NCI-H2196 (cell line): Measurements from ENCODE around the gene CYB561D2.

ENCODE experiments used
- DNase-seq: peaks from one replicate; lab custom pipeline; 2025; ENCODE audit not compliant: unreplicated experiment; lab: John Stamatoyannopoulos, UW

Gene CYB561D2

DNA sequence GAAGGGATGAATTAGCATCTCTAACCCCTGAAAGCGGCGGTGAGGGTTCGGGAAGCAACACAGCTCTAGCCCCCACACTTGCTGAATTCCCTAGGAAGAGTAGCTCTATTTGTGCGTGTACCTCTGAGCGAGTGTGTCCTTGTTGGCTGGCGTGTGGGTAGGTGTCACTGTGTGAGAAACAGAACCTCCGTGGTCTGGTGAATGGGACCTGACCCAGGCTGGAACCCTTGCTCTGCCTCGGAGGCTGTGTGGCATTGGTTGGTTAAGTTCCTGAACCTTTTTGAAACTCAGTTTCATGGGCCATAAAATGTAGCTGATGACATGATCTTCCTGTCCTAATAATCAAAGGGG, 9.1 kb downstream of the CYB561D2 start:
- DNase-seq = no peak

DNA sequence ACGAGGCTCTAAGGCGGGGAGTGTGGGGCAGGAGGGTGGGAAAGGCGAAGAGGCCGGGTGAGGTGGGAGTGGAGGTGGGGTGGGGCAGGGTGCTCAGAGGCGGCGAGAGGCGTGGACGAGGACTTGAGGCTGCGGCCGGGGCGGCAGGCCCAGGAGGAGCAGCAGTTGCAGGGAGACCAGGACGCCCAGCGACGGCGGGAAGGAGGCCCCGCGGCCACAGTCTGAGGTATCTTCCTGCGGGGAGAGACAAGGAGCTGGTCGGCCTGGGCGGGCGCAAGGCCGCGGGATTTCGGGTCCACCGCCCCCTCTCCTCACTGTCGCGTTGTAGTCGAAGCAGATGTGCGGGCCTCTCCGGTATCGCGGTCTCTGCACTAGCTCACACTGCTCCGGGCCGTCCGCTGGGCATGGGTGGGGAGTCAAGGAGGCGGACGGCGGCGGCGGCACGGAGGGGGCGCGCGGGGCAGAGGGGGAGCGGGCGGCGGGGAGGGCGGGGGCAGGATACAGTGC, 14.0 kb downstream of the CYB561D2 start:
- DNase-seq = no peak

DNA sequence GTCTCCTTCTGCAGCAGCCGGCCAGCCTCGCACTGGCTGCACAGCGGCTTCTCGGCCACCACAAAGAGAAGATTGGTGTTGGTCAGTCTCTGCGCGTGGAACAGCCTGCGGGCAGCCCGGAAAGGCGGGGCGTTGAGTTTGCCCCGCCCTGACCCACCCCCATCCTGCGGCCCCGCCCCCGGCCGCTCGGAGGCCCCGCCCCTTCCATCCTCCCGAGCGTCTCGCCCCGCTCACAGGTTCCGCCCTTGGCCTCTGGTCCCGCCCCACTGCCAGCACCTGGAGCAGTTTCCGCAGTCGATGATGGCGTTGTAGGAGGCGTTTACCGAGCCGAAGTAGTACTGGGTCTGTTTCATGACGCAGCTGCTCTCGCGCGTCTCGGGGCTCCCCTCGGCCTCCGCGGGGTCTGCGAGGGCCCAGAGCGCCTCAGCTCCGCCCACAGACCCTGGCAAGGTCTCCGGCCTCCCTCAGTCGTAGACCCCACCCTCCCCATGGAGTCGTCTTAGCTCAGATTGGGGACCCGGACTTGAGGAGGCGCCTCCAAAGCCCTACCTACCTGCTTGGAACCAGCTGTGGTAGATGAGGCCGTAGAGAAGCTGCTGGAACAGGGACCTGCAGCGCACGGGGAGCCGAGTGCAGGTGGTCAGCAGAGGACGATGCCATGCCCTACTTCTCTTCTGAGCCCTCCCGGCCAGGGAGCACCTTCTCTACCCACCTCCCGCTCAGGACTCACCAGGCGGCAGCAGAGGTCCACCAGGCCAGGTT, 14.6 kb downstream of the CYB561D2 start:
- DNase-seq = no peak

DNA sequence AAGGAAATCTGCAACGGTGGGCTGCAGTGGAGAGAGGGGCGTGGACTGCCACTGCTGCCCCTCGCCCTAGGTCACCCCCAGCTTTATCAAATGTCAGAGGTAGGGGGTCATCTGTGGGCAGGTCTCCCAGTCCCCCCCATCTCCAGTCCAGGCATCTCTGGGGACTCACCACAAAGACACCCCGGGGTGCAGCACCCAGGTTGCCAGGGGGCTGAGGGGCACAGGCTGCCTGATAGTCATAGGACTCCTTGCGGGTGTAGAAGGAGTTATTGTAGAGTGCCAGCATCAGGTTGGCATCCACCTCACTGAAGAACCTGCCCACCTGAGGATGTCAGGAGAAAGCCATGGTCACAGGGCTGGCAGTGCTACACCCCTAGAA, 15.2 kb downstream of the CYB561D2 start:
- no peak for DNase-seq

DNA sequence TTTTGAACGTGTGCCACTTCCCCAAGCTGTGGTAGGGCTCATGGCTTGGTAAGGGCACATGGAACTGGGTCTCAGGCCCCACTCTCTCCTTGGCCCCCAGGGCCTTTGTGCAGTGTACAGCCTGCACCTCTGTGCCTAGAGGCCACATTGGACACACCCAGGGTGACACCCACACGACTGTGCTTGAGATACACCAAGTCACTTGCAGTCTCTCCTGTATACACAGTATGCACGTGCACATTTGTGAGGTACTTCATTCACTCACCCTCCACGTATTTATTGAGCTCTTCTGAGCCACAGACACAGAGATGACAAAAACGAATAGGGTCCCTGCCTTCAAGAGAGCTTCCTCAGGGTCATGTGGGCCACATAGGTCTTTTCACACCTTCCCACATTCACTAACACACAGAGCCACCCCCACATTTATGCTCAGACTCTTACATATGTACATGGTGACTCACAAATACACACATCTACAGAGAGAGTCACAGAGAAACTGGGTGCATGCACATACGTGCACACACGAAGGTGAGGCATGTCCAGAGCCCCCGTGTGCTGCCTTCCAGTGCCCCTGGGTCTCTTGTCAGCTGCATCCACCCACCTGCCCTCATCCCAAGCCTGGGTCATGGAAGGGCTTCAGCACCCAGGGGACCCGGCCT, 18.5 kb downstream of the CYB561D2 start:
- DNase-seq = no peak

DNA sequence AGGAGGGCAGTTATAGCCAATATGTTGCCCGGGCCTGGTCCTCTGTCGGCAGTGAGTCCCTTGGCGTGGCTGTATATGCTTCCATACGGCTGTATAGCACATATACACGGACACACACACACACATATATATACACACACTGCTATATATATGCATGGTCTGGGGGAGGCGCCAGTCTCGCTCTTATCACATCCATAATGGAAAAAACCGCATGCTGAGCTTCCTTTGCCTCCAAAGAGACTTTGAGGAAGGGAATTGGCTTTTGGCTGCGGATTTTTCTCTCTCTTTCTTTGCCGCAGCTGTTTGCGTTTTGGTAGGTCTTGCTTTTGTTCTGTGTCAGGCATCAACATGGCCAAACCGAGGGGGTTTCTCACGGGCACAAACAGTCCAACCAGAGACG, 19.9 kb downstream of the CYB561D2 start:
- DNase-seq = no peak

DNA sequence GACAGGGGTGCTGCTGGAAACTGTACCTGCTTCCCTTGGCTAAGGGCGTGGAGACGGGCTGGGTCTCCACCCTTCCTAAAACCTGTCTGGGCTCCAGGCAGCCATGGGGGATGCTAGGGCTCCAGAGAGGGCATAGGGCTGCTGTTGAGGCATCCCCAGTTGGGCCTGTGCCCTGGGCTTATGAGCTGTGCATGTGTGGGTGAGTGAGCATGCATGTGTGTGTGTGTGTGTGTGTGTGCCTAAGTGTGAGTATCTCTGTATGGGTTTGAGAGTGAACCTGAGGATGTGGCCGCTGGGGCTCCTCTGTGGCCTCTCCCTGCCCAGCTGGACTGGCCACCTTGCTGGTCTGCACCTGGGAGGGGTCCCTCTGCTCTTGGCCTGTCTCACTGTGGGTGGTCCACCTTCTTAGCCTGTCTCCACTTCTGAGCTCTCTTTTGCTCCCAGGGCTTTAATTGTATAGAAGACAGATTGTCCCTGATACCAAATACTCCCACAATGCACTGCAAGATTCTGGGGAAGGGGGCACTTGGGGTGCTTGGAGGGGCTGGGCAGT, 20.5 kb downstream of the CYB561D2 start:
- no peak for DNase-seq

DNA sequence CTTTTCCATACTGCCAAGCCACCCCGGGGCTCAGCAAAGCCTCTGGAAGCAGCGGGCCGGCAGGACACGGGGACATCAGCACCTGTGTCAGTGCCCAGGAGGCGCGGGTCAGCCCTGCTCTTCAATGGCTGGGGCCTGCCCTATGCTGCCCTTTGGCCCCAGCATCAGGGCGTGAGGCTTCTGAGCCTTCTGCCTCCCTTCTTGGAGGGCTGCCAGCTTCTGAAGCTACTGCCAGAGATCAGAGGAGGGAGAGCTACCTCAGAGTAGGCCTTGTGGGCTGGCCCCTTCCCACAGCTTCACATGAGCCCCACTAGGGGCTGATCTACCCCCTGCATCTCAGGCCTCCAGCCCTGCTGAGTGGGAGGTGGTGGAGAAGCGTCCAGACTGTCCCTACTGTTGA, 21.7 kb downstream of the CYB561D2 start:
- peak; percentile 11 for DNase-seq

DNA sequence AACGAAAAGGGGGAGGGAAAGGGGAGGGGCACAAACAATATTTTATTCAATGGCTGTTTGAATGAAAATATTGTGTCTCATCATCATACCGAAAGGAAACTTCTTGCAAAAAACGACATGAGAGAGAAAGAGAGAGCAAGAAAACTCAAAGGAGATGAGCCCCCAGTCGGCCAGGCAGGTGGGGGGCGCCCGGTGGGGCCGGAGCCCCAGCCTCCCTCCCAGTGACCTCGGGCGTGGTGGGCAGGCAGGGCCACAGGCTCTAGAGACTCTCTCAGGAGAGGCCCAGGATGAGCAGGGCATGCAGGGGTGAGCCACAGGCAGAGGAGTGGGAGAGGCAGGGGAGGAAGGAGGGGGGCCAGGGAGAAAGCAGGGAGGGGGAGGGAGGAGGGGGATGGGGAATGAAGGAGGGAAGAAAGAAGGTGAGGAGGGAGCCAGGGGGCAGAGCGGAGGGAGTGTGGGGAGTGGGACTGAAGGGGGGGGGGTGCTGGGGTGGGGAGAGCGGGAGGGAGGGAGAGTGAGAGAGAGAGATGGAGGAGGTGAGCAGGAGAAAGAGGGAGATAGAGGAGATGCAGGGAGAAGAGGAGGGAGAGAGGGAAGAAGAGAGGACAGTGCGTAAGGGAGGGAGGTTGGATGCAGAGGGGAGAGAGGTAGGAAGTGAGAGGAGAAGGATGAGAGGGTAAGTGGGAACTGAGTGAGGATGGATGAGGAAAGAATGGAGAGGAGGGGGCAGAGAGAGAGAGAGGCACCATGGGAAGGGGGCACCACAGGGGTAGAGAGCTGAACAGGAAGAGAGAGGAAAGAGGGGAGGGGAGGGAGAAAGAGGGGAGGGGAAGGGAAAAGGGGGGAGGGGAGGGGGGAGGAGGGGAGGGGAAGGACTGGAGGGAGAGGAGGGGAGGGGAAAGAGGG, 22.7 kb downstream of the CYB561D2 start:
- DNase-seq = no peak

DNA sequence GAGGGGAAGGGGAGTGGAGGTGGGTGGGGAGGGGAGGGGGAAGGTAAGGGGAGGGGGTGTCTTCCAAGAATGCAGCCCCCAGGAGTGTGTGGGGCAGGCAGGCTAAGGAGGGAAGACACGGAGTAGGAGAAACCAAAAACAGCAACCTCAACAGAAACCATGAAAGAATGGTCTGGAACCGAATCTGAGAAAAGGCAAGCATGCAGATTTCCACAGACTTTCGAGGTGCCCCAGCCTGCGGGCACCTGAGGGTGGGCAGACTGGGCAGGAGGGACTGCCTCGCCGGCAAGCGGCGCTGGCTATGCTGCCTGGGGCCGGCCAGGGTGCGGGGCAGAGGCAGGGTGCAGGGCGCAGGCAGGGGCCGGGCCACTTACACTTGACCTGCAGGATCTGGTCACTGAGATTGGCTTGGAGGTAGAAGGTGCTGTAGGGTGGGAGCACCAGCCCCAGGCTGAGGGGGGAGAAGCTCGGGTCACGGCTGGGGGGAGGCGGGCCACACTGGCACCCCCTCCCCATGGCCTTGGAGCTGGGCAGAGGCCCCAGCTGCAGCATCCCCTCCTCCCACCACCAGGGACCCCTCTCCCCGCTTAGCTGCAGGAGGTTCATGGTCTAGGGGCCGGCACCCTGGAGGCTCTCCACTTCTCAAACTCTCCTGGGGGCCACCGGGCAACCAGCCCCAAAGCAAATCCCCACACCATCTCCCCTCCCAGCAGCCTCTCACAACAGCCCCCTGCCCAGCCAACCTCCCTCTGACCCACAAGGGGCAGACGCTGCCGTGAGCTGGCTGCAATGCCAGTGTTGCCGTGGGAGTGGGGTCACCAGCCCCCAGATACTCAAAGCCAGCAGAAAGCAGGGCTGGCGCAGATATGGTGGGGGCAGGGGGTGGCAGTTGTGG, 23.9 kb downstream of the CYB561D2 start:
- no peak for DNase-seq

DNA sequence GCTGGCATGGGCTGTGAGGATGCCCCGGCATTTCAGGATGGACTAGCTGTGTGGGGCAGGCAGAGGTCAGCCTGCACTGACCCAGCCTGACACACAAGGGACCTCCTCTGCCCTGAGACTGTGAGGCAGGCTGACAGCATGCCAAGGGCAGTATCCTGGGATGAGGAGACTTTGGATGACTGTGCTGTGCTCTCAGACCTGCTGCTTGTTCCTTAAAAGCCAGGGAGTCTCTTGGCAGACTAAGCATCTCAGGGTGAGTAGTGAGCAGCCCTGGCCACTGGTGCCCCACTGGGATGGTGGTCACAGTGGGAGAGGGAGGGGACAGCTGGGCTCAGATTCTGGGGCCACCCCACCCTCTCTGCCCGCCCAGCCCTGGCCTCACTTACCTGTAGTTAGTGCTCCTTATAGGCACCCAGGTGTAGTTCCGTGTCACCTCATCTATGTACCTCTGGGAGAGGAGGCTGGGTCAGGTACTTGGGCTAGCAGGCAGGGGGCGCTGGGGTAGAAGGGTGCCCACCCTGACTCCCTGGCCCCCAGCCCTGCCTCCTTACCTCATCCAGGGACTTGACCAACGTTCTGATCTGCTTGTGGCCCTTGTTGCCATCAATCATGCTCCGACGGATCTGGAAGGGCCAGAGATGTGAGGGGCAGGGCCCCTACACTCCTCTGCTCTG, 24.7 kb downstream of the CYB561D2 start:
- DNase-seq = no peak

DNA sequence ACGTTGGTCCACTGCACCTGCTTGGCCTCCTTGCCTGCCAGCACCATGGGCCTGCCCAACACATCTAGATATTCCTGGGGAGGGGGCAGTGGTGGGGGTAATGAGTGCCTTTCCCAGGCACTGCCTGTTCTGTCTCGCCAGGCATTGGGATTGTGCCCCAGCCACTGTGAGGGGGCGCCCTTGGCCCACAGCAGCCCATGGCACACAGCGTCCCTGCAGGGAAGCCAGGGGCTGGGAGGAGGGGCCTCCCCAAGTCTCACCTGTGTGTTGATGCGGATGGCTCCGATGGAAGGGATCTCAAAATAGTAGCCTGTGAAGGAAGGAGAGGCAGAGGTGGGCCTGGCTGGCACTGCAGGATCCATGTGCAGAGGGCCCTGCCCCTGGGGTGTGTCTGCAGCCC, 27.4 kb downstream of the CYB561D2 start:
- no peak for DNase-seq

DNA sequence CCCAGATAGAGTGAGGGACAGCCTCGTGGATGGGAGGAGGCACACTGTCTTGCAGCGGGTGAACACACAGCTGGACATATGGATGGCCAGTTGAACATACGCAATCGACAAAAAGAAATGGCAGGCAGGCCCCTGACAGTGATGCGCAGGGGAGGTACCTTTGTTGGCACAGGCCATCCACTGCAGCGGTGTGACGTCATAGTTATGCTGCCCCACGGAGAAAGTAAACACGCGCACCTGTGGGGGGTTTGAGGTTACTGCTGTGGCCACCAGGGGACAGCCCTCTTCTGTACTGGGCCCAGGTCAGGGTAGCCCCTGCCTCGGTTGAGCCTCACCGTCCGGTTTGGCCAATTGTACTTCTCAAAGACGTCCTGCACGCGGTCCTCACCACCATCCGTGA, 28.1 kb downstream of the CYB561D2 start:
- DNase-seq = no peak

DNA sequence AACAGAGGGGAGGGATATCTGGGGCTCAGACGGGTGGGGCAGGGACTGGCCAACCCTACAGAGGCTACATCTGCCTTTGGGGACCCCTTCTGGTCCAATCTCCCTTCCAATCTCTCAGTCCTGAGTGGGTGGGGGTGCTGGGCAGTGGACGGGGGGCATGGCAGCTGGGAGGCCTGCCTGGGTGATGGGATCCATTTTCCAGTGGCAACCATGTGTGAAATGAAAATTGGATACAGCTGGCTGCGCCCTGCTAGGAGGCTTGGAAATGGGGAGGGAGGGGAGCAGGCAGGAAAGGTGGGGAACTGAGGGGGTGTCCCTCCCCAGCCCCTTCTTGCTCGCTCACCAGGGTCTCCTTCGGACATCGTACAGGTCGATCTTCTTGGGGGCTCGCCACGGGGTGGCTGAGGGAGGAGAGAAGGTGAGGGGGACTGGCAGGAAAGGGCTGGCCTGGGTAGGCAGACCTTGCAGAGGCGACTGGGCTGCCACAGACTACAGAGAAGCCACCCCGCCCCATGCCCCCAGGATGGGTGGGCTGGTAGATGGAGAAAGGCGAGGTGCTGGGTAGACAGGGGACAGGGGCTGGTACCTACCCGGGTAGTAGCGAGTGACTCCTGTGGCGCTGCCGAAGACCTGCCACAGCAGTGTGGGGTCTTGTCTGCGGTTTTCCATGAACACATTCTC, 29.9 kb downstream of the CYB561D2 start:
- no peak for DNase-seq

DNA sequence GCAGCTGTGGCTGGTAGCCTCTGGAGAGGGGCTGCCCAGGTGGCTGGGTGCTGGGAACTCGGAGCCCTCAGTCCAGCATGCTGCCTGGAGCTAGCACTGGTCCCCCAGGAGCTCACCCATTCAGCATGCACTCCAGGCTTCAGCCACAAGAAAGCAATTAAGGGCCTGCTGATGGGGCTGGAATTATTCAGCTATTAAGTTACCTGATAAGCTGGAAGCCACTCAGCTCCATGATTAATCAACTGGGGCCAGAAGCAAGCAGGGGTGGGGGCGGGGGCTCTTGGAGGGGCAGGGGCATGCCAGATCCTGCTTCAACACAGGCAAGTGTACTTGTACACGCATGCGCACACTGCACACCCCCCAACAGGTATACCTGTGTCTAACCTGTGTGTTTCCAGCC, 30.7 kb downstream of the CYB561D2 start:
- DNase-seq = peak; percentile 12

DNA sequence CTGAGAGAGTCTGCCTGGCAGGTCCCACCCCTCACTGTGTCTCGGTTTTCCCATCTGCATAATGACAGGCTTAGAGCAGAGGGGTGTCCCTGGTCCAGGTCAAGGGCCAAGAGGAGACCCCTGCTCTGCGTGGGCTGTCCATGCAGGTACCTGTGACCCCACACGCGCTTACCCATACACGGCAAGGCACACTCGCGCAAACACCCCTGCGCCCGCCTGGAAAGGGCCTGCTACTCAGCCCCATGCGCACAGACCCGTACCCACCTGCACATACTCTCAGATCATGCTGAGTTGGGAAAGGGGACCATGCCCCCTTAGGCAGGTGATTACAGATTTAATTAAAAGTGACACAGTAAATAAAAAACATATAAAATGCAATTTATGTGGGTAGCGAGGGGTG, 32.1 kb downstream of the CYB561D2 start:
- DNase-seq = no peak

DNA sequence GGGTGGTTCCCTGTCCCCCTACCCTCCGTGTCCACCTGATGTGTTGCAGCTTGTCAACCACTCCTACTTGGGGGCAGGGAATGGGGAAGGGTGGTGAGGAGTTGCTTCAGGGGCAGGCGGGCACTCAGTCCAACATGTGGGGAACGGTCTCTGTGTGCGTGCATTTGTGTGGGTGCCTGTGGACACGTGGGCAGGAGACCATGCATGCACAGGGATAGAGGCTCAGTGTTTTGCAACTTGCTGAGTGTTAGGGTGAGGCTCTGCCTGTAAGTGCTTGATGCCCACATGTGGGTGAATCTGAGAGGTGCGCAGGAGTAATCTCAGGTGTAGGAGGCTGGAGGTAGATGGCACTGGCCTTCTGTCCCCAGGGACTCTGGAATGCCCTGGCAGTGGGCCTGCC, 33.1 kb downstream of the CYB561D2 start:
- DNase-seq = no peak

DNA sequence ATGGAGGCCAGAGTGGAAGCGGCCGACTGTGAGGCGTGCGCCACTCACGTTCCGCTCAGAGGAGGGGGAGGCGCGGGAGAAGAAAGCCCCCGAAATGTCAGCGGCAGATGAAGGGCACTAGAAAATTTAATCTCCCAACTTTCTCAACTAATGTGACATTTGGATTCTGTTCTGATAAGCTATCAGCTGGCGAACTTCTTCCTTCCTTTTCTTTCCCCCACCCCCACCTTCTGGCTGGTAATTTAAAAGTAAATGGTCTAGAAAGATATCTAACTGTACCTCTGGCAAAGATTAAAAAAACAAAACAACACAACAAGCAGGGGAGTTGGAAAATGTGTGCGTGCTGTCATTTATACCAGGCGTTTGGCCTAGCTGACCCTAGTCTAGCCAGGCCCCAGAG, 35.1 kb downstream of the CYB561D2 start:
- DNase-seq = no peak

DNA sequence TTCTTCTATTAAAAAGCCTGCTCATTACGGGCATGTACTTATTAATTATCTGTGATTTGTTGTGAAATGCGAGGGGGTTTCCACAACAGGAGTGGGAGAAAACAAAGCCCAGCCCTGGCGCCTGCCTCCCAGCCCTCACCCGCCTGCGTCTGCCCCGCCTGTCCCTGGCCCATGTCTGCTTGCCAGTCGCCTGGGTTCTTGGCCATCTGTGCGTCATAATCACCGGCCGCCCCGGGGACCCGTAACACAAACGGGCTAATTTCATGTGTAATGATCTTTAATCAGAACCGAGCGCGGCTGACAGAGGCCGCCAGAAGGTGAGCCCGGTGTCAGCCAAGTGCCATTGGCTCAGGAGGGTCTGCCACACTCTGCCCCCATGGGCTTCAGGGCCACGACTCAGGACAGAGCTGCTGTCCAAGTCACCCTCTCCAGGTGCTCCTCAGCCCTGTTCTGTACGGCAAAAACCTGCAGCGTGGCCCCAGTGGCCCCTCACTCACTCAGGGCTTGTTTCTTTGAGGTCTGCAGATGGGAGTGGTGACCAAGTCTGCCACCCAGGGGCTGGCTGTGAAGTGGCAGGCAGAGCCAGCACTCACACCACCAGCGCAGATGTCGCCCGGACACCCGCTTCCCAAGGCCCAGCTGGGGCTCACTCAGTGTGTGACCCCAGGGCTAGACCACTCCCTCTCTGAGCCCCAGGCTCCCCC, 37.5 kb downstream of the CYB561D2 start:
- no peak for DNase-seq
